Erythroblast (primary cell): ENCODE results near the gene RESF1.
A peak's percentile ranks its signal among the peaks of the same experiment; 100 is the strongest.

Experiments
- DNase-seq, 2 experiments: peaks; one replicate each; lab custom pipeline; 2025; lab: John Stamatoyannopoulos, UW
- GATA1 ChIP-seq: IDR thresholded peaks from 2 replicates; pipeline ENCODE4 v1.6.1; 2011; ENCODE audit warnings: low read depth, mild to moderate bottlenecking, control low read depth, low read length, moderate library complexity
- POLR2A ChIP-seq: IDR thresholded peaks from 2 replicates; pipeline ENCODE4 v1.6.1; 2011; ENCODE audit warnings: mild to moderate bottlenecking, low read length

RESF1 gene

GRCh38 chr12:31950088-31950487 is 9.1 kb upstream of the RESF1 start:
- no peak for TF ChIP-seq POLR2A
- TF ChIP-seq GATA1, result no peak
- DNase-seq, result no peak

GRCh38 chr12:31950492-31950891 is 8.7 kb upstream of the RESF1 start:
- TF ChIP-seq GATA1 (no peak), POLR2A (no peak)
- DNase-seq, result no peak

GRCh38 chr12:31951008-31951407 is 8.2 kb upstream of the RESF1 start:
- TF ChIP-seq POLR2A, result no peak
- no peak for TF ChIP-seq GATA1
- no peak for DNase-seq

GRCh38 chr12:31951939-31952338 is 7.3 kb upstream of the RESF1 start:
- TF ChIP-seq POLR2A, result no peak
- no peak for TF ChIP-seq GATA1
- no peak for DNase-seq

GRCh38 chr12:31952418-31952817 is 6.8 kb upstream of the RESF1 start:
- no peak for DNase-seq

GRCh38 chr12:31954925-31955858 is 4.0 kb upstream of the RESF1 start:
- TF ChIP-seq GATA1, result no peak
- no peak for TF ChIP-seq POLR2A
- DNase-seq, result no peak

More at GRCh38 chr12:31952418-31952817, 6.8 kb upstream of the RESF1 start:
- no peak for TF ChIP-seq GATA1
- TF ChIP-seq POLR2A, result no peak

- TF ChIP-seq POLR2A (no peak), GATA1 (no peak)
Measured at GRCh38 chr12:31958569-31959160, 550 bp upstream of the RESF1 start.

GRCh38 chr12:31959701-31960391 is 631 bp downstream of the RESF1 start:
- peak; percentile 84 to 88 for DNase-seq
- no peak for TF ChIP-seq POLR2A
- no peak for TF ChIP-seq GATA1

More at GRCh38 chr12:31958569-31959160, 550 bp upstream of the RESF1 start:
- DNase-seq, result no peak

- peak in 1 of 2 experiments; percentile 7 for DNase-seq
- TF ChIP-seq POLR2A (no peak), GATA1 (no peak)
Measured at GRCh38 chr12:31961137-31961536, 1.9 kb downstream of the RESF1 start.

GRCh38 chr12:31962076-31962475 is 2.9 kb downstream of the RESF1 start:
- peak; percentile 26 to 38 for DNase-seq
- no peak for TF ChIP-seq POLR2A
- no peak for TF ChIP-seq GATA1

GRCh38 chr12:31964280-31964679 is 5.1 kb downstream of the RESF1 start:
- no peak for TF ChIP-seq POLR2A
- DNase-seq, result no peak

- peak in 1 of 2 experiments; percentile 24 for DNase-seq
Measured at GRCh38 chr12:31965090-31965489, 5.9 kb downstream of the RESF1 start.

GRCh38 chr12:31966558-31967205 is 7.5 kb downstream of the RESF1 start:
- no peak for DNase-seq
- TF ChIP-seq POLR2A, result no peak
- no peak for TF ChIP-seq GATA1

More at GRCh38 chr12:31965090-31965489, 5.9 kb downstream of the RESF1 start:
- TF ChIP-seq POLR2A (no peak), GATA1 (no peak)
